Erythroblast (primary cell): ENCODE measurements around the gene CYP4F22.
"Not testable (repeated sequence)": the region's sequence is repeated elsewhere in the genome, so short reads cannot be mapped to it uniquely, and the experiment has no call there.

ENCODE experiments used
- GATA1 ChIP-seq: IDR thresholded peaks from 2 replicates; pipeline ENCODE4 v1.6.1; 2011; ENCODE audit warnings: low read depth, mild to moderate bottlenecking, control low read depth, low read length, moderate library complexity
- POLR2A ChIP-seq: IDR thresholded peaks from 2 replicates; pipeline ENCODE4 v1.6.1; 2011; ENCODE audit warnings: mild to moderate bottlenecking, low read length

DNA sequence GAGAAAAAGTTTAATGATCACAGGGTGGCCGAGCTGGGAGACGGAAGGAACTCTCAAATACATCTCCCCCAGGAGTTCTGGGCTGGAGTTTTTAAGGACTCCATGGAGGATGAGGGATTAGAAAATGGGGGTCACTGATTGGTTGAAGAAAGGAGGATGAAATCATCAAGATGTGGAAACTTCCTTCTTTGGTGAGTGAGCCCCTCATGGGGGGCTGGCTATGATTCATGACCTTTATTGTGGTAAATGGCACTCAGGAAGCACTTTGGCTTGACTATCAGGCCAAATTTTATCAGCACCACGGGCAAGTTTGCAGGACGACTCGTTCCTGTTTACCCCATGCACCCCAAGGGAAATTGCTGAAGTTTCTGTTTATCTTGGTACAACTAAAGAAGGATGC lies 84.2 kb downstream of the CYP4F22 start:
- TF ChIP-seq POLR2A, GATA1: not testable (repeated sequence)
